Endothelial cell of umbilical vein (primary cell): ENCODE data around the gene SAP30L. TPM values are rescaled to one million over a fixed set of nuclear protein-coding genes. Genes with fewer than 3 reads are reported as not detected.

Experiments used
- BruUV-seq: library from RNA; stranded (reverse); fragments of 400-500 nt; replicated peaks from 2 replicates; lab custom pipeline; 2021; lab: Mats Ljungman, UMichigan
- CTCF ChIA-PET: fragments of 300-600, 350-600 bp; sonication (Branson Sonifier 250); formaldehyde crosslinking; loops from one replicate; lab custom pipeline; 2021; ENCODE audit warnings: antibody characterized with exemption, inconsistent platforms; lab: Charles Lee
- POLR2A ChIA-PET: fragments of 300-600, 350-600 bp; sonication (Branson Sonifier 250); formaldehyde crosslinking; loops from one replicate; lab custom pipeline; 2021; ENCODE audit warnings: antibody characterized with exemption, inconsistent platforms; lab: Charles Lee
- DNase-seq: peaks from one replicate; pipeline ENCODE4 v3.0.0-alpha.2; 2011; ENCODE audit warnings: low read depth, low spot score
- FAIRE-seq: peaks from 2 replicates; lab custom pipeline; 2011; peaks lifted over from hg19 to GRCh38; lab: Jason Lieb, UNC
- H2AFZ ChIP-seq: 2 replicates; pipeline ENCODE4 v1.6.0; 2012; ENCODE audit warnings: low read depth, low read length, control low read depth, inconsistent platforms
- H3K27ac ChIP-seq: 2 replicates; pipeline ENCODE4 v1.5.1; 2011; ENCODE audit warnings: low read depth, mild to moderate bottlenecking, control low read depth, low read length, moderate library complexity; ENCODE audit not compliant: insufficient read depth
- H3K27me3 ChIP-seq, 2 experiments: 2 replicates each; pipeline versions ENCODE4 v1.6.0 to v1.6.1; 2011; ENCODE audit warnings: low read length in 2 of 2, mixed read lengths in 1 of 2; ENCODE audit not compliant: control insufficient read depth in 2 of 2, insufficient read depth in 2 of 2
- H3K36me3 ChIP-seq, 2 experiments: 2 replicates in 1 of 2; 3 replicates in 1 of 2; pipeline ENCODE4 v1.5.1; 2011; ENCODE audit warnings: low read length in 2 of 2, mild to moderate bottlenecking in 1 of 2, moderate library complexity in 1 of 2; ENCODE audit not compliant: control insufficient read depth in 2 of 2, insufficient read depth in 2 of 2; ENCODE audit errors: extremely low read depth in 1 of 2
- H3K4me1 ChIP-seq: 3 replicates; pipeline ENCODE4 v1.5.1; 2011; ENCODE audit warnings: mild to moderate bottlenecking, low read length; ENCODE audit not compliant: control insufficient read depth, insufficient read depth; ENCODE audit errors: extremely low read depth
- H3K4me2 ChIP-seq: 2 replicates; pipeline ENCODE4 v1.6.1; 2011; ENCODE audit warnings: low read length, control low read depth, mixed read lengths; ENCODE audit not compliant: insufficient read depth
- H3K4me3 ChIP-seq, 3 experiments: fragments of 200-600 bp in 1 of 3; sonication (generic), shearing (Covaris generic) in 1 of 3; replicated peaks in 1 of 3; 2 replicates each; pipeline ENCODE4 v1.5.1; 2011 to 2016; ENCODE audit warnings: control low read depth in 3 of 3, low read length in 3 of 3, mild to moderate bottlenecking in 2 of 3, inconsistent platforms in 1 of 3, low read depth in 1 of 3, moderate library complexity in 1 of 3; ENCODE audit not compliant: insufficient read depth in 1 of 3
- H3K79me2 ChIP-seq: 2 replicates; pipeline ENCODE4 v1.6.0; 2012; ENCODE audit warnings: low read length, inconsistent platforms; ENCODE audit not compliant: control insufficient read depth, insufficient read depth
- H3K9ac ChIP-seq: replicated peaks from 2 replicates; pipeline ENCODE3; 2011; ENCODE audit warnings: low read length, control low read depth; ENCODE audit not compliant: insufficient read depth; ENCODE audit errors: extremely low read depth
- H3K9me1 ChIP-seq: replicated peaks from 3 replicates; pipeline ENCODE4 v1.6.0; 2011; ENCODE audit warnings: mild to moderate bottlenecking, low read length; ENCODE audit not compliant: control insufficient read depth, insufficient read depth; ENCODE audit errors: extremely low read depth
- H3K9me3 ChIP-seq: replicated peaks from 2 replicates; pipeline ENCODE4 v1.5.1; 2012; ENCODE audit warnings: low read length, inconsistent platforms; ENCODE audit not compliant: control insufficient read depth, insufficient read depth
- H4K20me1 ChIP-seq: replicated peaks from 2 replicates; pipeline ENCODE3; 2011; ENCODE audit warnings: mild to moderate bottlenecking, low read length; ENCODE audit not compliant: control insufficient read depth, insufficient read depth; ENCODE audit errors: extremely low read depth
- EZH2 ChIP-seq: IDR thresholded peaks from 2 replicates; pipeline ENCODE4 v1.6.1; 2012; ENCODE audit warnings: borderline replicate concordance, low read depth, mild to moderate bottlenecking, moderate library complexity, low read length, inconsistent platforms; ENCODE audit not compliant: severe bottlenecking
- FOS ChIP-seq: IDR thresholded peaks from 2 replicates; pipeline ENCODE4 v1.6.1; 2011; ENCODE audit warnings: mild to moderate bottlenecking, low read length, moderate library complexity, borderline replicate concordance; ENCODE audit not compliant: insufficient read depth
- GATA2 ChIP-seq: IDR thresholded peaks from 2 replicates; pipeline ENCODE4 v1.7.0; 2011; ENCODE audit warnings: low read depth, mild to moderate bottlenecking, moderate library complexity, mixed read lengths, low read length; ENCODE audit not compliant: insufficient read length, insufficient read depth
- MYC ChIP-seq: IDR thresholded peaks from one replicate; pipeline ENCODE4 v1.6.1; 2011; ENCODE audit warnings: mild to moderate bottlenecking, low read depth, low read length
- POLR2AphosphoS5 ChIP-seq: IDR thresholded peaks from 2 replicates; pipeline ENCODE4 v1.6.1; 2012; ENCODE audit warnings: low read depth, mild to moderate bottlenecking, control low read depth, low read length, moderate library complexity; ENCODE audit not compliant: insufficient read depth
- dilution Hi-C: fragments of 300-500 bp; cut with MboI; formaldehyde crosslinking; loops from one replicate; pipeline ENCODE4 v1.15.0; 2019; ENCODE audit warnings: low sequenced_read_pairs; ENCODE audit not compliant: extremely low pct_ligation_motif_present
- intact Hi-C: fragments of 100-400 bp; cut with micrococcal nuclease; formaldehyde crosslinking; loops from one replicate; pipeline ENCODE4 v1.10.0; 2022
- polyA plus RNA-seq, 4 experiments: library from polyadenylated mRNA; depleted of rRNA in 3 of 4; stranded (reverse) in 3 of 4; unstranded in 1 of 4; fragments of >200 nt; gene quantifications; 2 replicates each; pipeline versions ENCODE4 v1.2.1 to v1.2.3, GENCODE V29; 2011 to 2012; ENCODE audit warnings: missing spikeins in 1 of 4
- total RNA-seq: library from RNA; stranded (reverse); gene quantifications from 2 replicates; pipeline ENCODE4 v1.2.3, GENCODE V29; 2021
- TF ChIP-seq, protein P1 (sequence below), 2 donors: IDR thresholded peaks; 1 replicate in 1 of 2; 2 replicates in 1 of 2; pipeline ENCODE4 v1.5.1; 2011; ENCODE audit warnings: low read length in 2 of 2, mild to moderate bottlenecking in 2 of 2, moderate library complexity in 2 of 2, control low read depth in 1 of 2, inconsistent platforms in 1 of 2, low read depth in 1 of 2; ENCODE audit not compliant: insufficient read depth in 1 of 2; ENCODE audit errors: extremely low read depth in 1 of 2

Gene SAP30L
- total and polyA plus RNA-seq, 2 donors (not counting 3 experiments of a cell fraction or from before 2014, with no cell fraction given) = 18.1 to 37.8 TPM

DNA sequence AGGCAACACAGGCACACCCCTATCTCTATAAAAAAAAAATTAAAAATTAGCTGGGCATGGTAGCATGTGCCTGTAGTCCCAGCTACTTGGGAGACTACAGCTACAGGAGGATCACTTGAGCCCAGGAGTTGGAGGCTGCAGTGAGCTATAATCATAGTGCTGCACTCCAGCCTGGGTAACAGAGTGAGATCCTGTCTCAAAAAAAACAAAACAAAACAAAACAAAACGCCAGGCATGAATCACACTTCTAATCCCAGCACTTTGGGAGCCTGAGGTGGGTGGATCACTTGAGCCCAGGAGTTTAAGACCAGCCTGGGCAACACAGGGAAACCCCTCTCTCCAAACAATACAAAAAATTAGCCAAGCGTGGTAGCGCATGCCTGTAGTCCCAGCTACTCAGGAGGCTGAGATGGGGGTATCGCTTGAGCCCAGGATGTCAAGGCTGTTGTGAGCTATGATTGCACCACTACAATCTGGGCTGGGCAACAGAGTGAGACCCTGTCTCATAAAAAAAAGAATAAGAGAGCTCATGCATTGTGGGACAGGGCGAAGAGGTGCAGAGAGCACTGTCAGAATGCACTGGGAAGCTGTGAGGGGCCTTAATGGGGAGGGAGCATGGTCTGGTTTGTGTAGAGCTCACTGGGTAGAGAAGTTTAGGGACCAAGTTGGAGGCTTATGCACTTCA is 8.4 kb upstream of the SAP30L start:
- no TSS peak for BruUV-seq
- DNase-seq (no peak), FAIRE-seq (peak; percentile 35)
- ChIA-PET POLR2A (no interaction called here), CTCF (interaction anchor here (1.1 kb wide), 1 partner anchor 16 kb away, joined by 7 read pairs; no protein-coding TSS in a partner anchor)
- no peaks in the 10 kb centered on the region for H3K9me3 ChIP-seq
- no peaks in the 10 kb centered on the region for H3K9me1 ChIP-seq
- TF ChIP-seq GATA2 = no peak
- TF ChIP-seq POLR2AphosphoS5 = no peak
- TF ChIP-seq FOS = no peak
- TF ChIP-seq EZH2 = no peak
- no peak for TF ChIP-seq MYC
- TF ChIP-seq, protein P1, sequence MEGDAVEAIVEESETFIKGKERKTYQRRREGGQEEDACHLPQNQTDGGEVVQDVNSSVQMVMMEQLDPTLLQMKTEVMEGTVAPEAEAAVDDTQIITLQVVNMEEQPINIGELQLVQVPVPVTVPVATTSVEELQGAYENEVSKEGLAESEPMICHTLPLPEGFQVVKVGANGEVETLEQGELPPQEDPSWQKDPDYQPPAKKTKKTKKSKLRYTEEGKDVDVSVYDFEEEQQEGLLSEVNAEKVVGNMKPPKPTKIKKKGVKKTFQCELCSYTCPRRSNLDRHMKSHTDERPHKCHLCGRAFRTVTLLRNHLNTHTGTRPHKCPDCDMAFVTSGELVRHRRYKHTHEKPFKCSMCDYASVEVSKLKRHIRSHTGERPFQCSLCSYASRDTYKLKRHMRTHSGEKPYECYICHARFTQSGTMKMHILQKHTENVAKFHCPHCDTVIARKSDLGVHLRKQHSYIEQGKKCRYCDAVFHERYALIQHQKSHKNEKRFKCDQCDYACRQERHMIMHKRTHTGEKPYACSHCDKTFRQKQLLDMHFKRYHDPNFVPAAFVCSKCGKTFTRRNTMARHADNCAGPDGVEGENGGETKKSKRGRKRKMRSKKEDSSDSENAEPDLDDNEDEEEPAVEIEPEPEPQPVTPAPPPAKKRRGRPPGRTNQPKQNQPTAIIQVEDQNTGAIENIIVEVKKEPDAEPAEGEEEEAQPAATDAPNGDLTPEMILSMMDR (IDR thresholded peaks at IDR 0.05; ENCODE audit: extremely low read depth in 1 of 2, insufficient read depth in 1 of 2, low read depth in 1 of 2, low read length in 2 of 2) = no peak
- H4K20me1 ChIP-seq = no peaks in the 10 kb centered on the region
- H3K9ac ChIP-seq = no peak overlapping the region
- dilution Hi-C loops = no loop called here
- intact Hi-C loops = no loop called here
- H3K27me3 ChIP-seq = no peaks in the 10 kb centered on the region
- no peak overlapping the region for H2AFZ ChIP-seq
- no peak overlapping the region for H3K4me3 ChIP-seq
- no peaks in the 10 kb centered on the region for H3K79me2 ChIP-seq
- peaks cover 3 to 9% of the 10 kb centered on the region in 2 experiments for H3K36me3 ChIP-seq
- H3K4me1 ChIP-seq = no peaks in the 10 kb centered on the region
- no peak overlapping the region for H3K27ac ChIP-seq
- H3K4me2 ChIP-seq = no peak overlapping the region
